Measurements from ENCODE around the gene GADD45B.
A peak's percentile ranks its signal among the peaks of the same experiment; 100 is the strongest.

The GADD45B gene, protein sequence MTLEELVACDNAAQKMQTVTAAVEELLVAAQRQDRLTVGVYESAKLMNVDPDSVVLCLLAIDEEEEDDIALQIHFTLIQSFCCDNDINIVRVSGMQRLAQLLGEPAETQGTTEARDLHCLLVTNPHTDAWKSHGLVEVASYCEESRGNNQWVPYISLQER

DNA sequence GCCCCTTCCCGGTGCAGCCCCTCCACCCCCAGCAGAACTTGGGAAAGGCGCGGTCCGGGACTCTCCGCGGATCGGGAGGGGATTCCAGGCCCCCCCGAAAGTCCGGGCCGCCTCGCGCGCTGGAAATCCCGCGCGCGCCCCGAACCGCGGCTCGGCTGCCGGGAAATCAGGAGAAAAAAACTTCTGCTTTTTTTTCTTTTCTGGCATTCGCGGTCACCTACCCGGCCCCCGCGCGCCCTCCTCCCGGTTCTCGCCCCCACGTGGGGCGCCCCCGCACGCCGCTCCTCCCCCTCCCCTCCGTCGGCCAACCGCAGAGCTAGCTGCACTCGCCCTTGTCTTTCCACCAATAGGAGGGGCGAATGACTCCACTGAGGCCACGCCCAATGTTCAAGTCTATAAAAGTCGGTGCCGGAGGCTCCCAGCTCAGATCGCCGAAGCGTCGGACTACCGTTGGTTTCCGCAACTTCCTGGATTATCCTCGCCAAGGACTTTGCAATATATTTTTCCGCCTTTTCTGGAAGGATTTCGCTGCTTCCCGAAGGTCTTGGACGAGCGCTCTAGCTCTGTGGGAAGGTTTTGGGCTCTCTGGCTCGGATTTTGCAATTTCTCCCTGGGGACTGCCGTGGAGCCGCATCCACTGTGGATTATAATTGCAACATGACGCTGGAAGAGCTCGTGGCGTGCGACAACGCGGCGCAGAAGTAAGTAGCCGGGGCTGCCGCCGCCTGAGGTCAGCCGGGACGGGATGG lies at the start of gene GADD45B:
Gene GADD45B (plus strand): TSS at position 426 of the 749 bp plus-strand sequence. CDS start 232 bp downstream, at position 658.
- Mint-ChIP-seq H3K27ac (ENCODE audit: low read depth) (peak within 1 kb of the TSS; percentile 98), H3K36me3 (ENCODE audit: insufficient read depth) (peaks cover 38% of the 10 kb centered on the region), H3K4me1 (peaks cover 33% of the 10 kb centered on the region), H3K9me3 (no peaks in the 10 kb centered on the region), H3K27me3 (no peaks in the 10 kb centered on the region), H3K4me3 (peak within 1 kb of the TSS; percentile 99)
- ATAC-seq (replicated peaks; ENCODE audit: extremely low read depth, poor library complexity, severe bottlenecking) = peak; percentile 61
- DNase-seq (ENCODE audit: low spot score in 2 of 2) = peak; percentile 96 to 98

DNA sequence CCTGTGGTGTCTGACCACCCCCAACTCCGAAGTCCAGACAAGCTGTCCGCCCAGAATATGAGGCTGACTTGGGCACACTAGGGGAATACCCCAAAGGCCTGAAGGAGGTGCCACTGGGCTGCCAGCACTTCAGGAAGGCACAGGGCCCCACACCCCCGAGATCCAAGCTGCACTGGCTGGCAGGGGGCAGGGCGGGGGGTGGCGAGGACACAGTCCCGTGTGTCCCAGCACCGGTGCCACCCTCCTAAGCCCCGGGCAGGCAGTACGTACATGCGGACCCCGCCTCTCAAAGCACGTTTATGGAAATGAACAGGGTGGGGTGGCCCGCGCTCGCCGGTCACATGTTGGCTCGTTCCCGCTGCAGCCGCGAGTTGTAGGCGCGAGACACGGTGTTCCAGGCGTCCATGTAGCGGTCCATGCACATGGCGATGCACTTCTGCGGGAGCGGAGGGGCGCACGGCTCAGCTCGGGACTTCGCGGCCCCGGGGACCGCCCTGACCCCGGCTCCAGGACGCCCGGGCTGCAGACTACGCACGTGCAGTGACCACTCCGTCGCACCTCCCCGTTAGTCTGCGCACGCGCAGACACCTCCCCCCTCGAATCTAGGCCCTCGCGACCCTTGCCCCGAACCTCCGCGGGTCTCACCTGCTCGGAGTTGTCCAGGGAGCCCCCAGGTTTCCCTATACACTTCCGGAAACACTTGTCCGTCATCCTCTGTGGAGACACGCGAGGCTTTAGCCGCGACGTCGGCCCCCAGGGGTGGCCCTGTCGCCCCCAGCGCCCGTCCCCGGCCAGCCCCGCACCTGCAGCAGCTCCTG lies 49.1 kb upstream of the GADD45B start:
- Mint-ChIP-seq H3K4me1 (peaks cover 16% of the 10 kb centered on the region), H3K27me3 (no peaks in the 10 kb centered on the region), H3K27ac (ENCODE audit: low read depth) (peak overlapping the region; percentile 96), H3K9me3 (no peaks in the 10 kb centered on the region), H3K4me3 (peak overlapping the region; percentile 95), H3K36me3 (ENCODE audit: insufficient read depth) (peaks cover 19% of the 10 kb centered on the region)
- no peak for DNase-seq (ENCODE audit: low spot score in 2 of 2)
- no peak for ATAC-seq (replicated peaks; ENCODE audit: extremely low read depth, poor library complexity, severe bottlenecking)

- H3K36me3 Mint-ChIP-seq (ENCODE audit: insufficient read depth) = peaks cover 19% of the 10 kb centered on the region
- ATAC-seq (replicated peaks; ENCODE audit: extremely low read depth, poor library complexity, severe bottlenecking) (peak; percentile 96), DNase-seq (ENCODE audit: low spot score in 2 of 2) (peak; percentile 94 to 95)
- H3K27me3 Mint-ChIP-seq = no peaks in the 10 kb centered on the region
- peak within 1 kb of the TSS; percentile 95 for H3K4me3 Mint-ChIP-seq
- peaks cover 16% of the 10 kb centered on the region for H3K4me1 Mint-ChIP-seq
- peak within 1 kb of the TSS; percentile 96 for H3K27ac Mint-ChIP-seq (ENCODE audit: low read depth)
- H3K9me3 Mint-ChIP-seq = no peaks in the 10 kb centered on the region
Measured at GRCh38 chr19:2427429-2428320, 48.3 kb upstream of the GADD45B start, which contains the start of gene TIMM13. TIMM13 (minus strand) TSS chr19:2427586; CDS start chr19:2427533, 53 bp downstream.

GRCh38 chr19:2428321-2428690 lies 47.6 kb upstream of the GADD45B start:
- Mint-ChIP-seq H3K27me3 (no peaks in the 10 kb centered on the region), H3K4me3 (peak overlapping the region; percentile 95), H3K9me3 (no peaks in the 10 kb centered on the region), H3K4me1 (peaks cover 16% of the 10 kb centered on the region), H3K36me3 (ENCODE audit: insufficient read depth) (peaks cover 19% of the 10 kb centered on the region), H3K27ac (ENCODE audit: low read depth) (peak overlapping the region; percentile 96)
- ATAC-seq (replicated peaks; ENCODE audit: extremely low read depth, poor library complexity, severe bottlenecking) (no peak), DNase-seq (ENCODE audit: low spot score in 2 of 2) (no peak)

DNA sequence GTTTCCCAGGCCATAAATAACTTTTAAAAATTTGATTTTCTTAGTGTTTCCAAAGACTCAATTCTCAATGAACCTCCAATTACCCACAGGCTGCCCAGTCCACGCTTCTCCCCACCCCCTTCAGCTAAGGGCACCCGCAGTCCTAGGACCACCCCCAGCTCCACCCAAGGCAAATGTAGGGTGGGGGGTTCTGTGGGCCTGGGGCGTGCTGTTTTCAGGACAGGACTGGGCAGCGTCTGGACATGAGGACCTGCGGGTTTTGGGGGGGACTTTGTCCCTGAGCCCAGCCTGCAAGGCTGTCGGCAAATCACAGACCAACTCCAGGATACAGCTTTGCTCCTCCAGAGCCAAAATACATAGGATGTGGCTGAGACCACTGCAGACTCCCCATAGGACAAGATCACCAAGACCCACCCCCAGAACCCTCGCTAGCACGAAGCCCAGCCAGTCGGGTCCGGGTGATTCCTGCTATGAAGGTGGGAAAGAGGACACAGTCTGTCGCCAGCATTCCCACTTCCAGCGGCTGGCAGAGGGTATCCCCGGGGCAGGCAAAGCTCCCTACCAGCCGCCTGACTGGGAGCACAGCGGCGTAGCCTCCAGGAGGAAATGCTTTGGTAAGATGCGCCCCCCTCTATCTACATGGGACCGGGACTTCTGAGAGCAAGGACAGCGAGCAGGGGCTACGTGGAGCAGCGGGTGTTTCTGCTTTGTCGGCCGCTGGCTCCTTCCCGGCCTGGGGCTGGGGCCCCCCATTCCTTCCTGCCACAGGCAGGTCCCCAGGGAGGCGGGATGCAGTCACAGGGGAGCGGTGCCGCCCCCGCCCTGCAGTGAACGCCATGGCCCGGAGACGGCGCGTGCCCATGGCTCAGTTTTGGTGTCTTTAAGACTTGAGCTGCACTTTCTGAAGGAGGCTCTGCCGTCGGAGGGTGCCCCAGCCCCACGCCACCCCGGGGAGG lies 46.9 kb upstream of the GADD45B start:
- Mint-ChIP-seq H3K9me3 (no peaks in the 10 kb centered on the region), H3K27ac (ENCODE audit: low read depth) (no peak overlapping the region), H3K27me3 (no peaks in the 10 kb centered on the region), H3K4me3 (no peak overlapping the region), H3K4me1 (peaks cover 16% of the 10 kb centered on the region), H3K36me3 (ENCODE audit: insufficient read depth) (peaks cover 19% of the 10 kb centered on the region)
- no peak for DNase-seq (ENCODE audit: low spot score in 2 of 2)
- no peak for ATAC-seq (replicated peaks; ENCODE audit: extremely low read depth, poor library complexity, severe bottlenecking)

- Mint-ChIP-seq H3K27ac (ENCODE audit: low read depth) (peak overlapping the region; percentile 49), H3K4me3 (peak overlapping the region; percentile 25)
Measured at GRCh38 chr19:2429917-2430535, 45.9 kb upstream of the GADD45B start.

DNA sequence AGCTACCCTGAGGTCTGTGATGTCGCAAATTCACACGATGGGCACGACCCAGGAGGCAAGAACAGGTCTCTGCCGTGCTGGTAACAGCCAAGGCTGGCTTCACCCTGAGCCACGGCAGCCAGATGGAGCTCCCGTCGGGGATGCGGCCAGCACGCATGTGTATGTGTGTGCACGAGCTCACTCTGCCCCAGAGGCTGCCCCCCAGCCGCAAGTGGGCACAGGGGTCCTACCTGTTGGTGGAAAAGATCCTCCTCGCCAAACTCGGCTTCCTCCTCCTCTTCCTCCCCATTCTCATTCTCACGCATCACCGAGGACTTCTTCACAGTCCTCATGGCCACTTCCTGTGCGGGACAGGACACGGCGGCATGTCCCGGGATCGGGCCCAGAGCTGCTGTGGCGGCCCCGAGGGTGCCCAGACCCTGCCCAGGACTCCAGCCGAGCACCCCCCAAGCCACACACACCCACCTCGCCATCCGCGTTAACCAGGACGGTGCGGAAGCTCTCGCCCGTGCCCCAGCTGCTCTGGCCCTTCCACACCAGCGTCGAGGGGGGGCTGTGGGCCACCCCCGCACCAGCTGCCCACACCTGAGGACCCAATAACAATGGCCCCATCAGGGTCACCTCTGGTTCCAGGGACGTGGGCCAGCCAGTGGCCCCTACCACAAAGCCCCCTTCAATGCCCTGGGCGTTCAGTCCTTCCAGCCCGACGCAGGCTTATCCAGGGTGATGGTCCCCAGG lies 44.4 kb upstream of the GADD45B start:
- Mint-ChIP-seq H3K36me3 (ENCODE audit: insufficient read depth) (peaks cover 27% of the 10 kb centered on the region), H3K27me3 (no peaks in the 10 kb centered on the region), H3K4me3 (no peak overlapping the region), H3K4me1 (peaks cover 14% of the 10 kb centered on the region), H3K27ac (ENCODE audit: low read depth) (peak overlapping the region; percentile 57), H3K9me3 (no peaks in the 10 kb centered on the region)
- ATAC-seq (replicated peaks; ENCODE audit: extremely low read depth, poor library complexity, severe bottlenecking) (no peak), DNase-seq (ENCODE audit: low spot score in 2 of 2) (no peak)

More at GRCh38 chr19:2429917-2430535, 45.9 kb upstream of the GADD45B start:
- DNase-seq (ENCODE audit: low spot score in 2 of 2) (no peak), ATAC-seq (replicated peaks; ENCODE audit: extremely low read depth, poor library complexity, severe bottlenecking) (no peak)
- H3K27me3 Mint-ChIP-seq = no peaks in the 10 kb centered on the region
- H3K4me1 Mint-ChIP-seq = peaks cover 16% of the 10 kb centered on the region
- H3K9me3 Mint-ChIP-seq = no peaks in the 10 kb centered on the region
- peaks cover 21% of the 10 kb centered on the region for H3K36me3 Mint-ChIP-seq (ENCODE audit: insufficient read depth)

GRCh38 chr19:2432131-2432848 lies 43.6 kb upstream of the GADD45B start:
- H3K27ac Mint-ChIP-seq (ENCODE audit: low read depth) = peak overlapping the region; percentile 44
- H3K4me1 Mint-ChIP-seq = peaks cover 7% of the 10 kb centered on the region
- peaks cover 26% of the 10 kb centered on the region for H3K36me3 Mint-ChIP-seq (ENCODE audit: insufficient read depth)
- no peak overlapping the region for H3K4me3 Mint-ChIP-seq
- ATAC-seq (replicated peaks; ENCODE audit: extremely low read depth, poor library complexity, severe bottlenecking) (no peak), DNase-seq (ENCODE audit: low spot score in 2 of 2) (no peak)
- no peaks in the 10 kb centered on the region for H3K9me3 Mint-ChIP-seq
- no peaks in the 10 kb centered on the region for H3K27me3 Mint-ChIP-seq

DNA sequence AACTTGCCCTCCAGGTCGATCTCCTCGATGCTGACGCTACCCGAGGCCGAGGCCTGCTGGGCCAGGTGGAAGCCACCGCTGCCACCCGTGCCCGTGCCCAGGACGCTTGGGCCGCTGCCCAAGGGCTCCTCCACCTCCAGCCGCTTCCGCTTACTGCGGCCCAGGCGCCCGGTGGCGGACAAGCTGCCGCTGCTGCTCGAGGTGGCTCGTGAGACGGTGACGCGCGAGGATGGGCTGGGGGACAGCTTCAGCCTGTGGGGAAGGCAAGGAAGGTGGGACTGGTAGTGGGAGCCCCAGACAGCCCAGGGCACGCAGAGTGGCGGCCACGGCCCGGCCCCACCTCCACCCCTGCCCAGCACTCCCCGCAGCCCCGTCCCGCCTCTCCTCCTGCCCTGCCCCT lies 42.1 kb upstream of the GADD45B start:
- no peaks in the 10 kb centered on the region for H3K27me3 Mint-ChIP-seq
- DNase-seq (ENCODE audit: low spot score in 2 of 2) (no peak), ATAC-seq (replicated peaks; ENCODE audit: extremely low read depth, poor library complexity, severe bottlenecking) (no peak)
- no peak overlapping the region for H3K27ac Mint-ChIP-seq (ENCODE audit: low read depth)
- H3K4me3 Mint-ChIP-seq = no peak overlapping the region
- peaks cover 25% of the 10 kb centered on the region for H3K36me3 Mint-ChIP-seq (ENCODE audit: insufficient read depth)
- no peaks in the 10 kb centered on the region for H3K4me1 Mint-ChIP-seq
- no peaks in the 10 kb centered on the region for H3K9me3 Mint-ChIP-seq

- H3K36me3 Mint-ChIP-seq (ENCODE audit: insufficient read depth) = peaks cover 25% of the 10 kb centered on the region
- H3K9me3 Mint-ChIP-seq = no peaks in the 10 kb centered on the region
- no peaks in the 10 kb centered on the region for H3K27me3 Mint-ChIP-seq
- H3K4me3 Mint-ChIP-seq = no peak overlapping the region
- no peaks in the 10 kb centered on the region for H3K4me1 Mint-ChIP-seq
- no peak for DNase-seq (ENCODE audit: low spot score in 2 of 2)
- ATAC-seq (replicated peaks; ENCODE audit: extremely low read depth, poor library complexity, severe bottlenecking) = no peak
- no peak overlapping the region for H3K27ac Mint-ChIP-seq (ENCODE audit: low read depth)
Measured at GRCh38 chr19:2434267-2434666, 41.7 kb upstream of the GADD45B start.
